ENCODE data around the gene AUTS2.
A peak's percentile ranks its signal among the peaks of the same experiment; 100 is the strongest.

Gene AUTS2

DNA sequence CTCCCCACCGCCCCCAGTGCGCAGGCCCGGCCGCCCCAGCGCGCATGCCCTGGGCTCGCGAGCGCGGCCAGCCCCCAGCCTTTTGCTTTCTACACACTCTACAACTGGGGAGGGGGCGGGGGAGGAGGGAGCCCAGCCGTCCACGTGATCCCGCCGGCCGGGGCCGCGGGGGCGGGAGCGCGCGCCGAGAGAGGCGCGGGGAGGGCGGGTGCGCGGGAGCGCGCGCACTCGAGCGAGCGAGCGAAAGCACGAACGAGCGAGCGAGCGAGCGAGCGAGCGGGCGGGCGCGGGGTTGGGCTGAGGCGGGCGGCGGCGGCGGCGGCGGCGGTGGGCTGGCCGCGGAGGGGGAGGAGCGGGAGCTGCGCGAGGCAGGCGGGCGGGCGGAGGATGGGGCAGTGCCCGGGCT lies at the start of gene AUTS2:
Gene AUTS2, plus strand, starts transcription at position 395 of the 406 bp plus-strand sequence. CDS start 1,179 bp downstream, outside the sequence.
- peak in 1 of 2 donors; percentile 27 for DNase-seq (ENCODE audit: low read depth in 1 of 2, low spot score in 1 of 2)

DNA sequence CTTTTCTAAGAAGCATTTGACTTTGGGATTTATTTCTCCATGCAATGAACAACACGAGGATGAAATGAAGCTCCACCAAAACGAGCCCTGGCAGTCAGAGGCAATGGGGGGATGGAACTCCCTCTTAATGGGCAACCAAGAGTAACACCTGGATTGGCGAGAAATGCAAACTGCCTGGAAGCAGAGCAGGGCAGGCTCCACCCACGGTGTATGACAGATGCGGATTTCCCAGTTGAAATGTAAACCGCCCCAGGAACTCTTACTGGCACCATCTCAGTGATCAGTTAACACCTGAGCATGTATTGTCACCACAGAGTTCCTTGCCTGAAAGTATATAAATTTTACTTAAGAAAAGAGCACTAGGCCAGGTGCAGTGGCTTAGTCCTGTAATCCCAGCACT lies 47.3 kb upstream of the AUTS2 start:
- no peak for DNase-seq (ENCODE audit: low read depth in 1 of 2, low spot score in 1 of 2)

DNA sequence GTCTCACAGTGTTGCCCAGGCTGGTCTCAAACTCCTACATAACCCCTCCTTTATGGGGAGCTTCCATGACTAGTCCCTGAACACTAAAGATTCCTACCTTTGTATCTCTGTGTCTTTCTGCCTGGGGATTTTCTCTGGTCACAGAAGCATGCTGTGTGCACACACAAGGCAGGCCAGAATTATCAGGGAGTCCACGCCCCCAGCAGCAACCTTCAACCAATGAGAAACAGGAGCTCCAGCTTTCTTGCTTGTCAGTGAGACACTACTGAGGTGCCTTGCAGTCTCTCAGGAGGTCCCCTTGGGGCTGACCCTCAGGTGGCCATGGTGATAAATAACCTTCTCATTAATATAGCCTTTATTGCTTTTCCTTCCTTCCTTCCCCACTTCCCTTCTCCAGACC lies 45.1 kb upstream of the AUTS2 start:
- DNase-seq (ENCODE audit: low read depth in 1 of 2, low spot score in 1 of 2) = no peak

DNA sequence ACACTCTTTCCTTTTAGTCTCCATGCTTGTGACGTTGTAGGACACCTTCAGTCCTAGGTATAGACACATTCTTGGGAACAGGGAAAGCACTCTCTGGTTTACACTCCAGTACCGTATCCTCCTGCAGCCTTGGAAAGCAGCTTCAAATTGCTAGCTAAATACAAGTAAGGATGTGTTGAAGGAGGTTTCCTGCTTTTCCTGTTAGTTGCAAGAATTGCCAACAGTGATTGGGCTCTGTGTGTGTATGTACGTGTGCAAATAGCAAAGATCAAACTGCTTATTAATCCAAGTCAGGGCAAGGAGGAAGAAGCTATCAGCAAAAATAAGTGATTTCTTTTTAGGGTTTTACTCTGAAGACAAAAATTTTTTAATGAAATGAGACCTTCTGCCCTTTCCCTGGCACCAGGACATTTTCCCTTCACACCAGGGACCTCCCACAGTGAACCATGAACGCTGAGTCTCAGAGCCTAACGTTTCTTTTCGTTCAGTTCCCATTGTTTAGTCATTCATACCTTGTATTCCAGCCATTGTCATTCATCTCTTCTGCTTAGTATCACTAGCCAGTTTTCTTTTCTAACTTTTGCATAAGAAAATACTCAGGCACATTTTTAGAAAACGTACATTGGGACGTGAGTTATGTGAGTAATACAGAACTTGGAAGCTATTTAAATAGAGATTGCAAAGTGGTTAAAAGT lies 36.9 kb upstream of the AUTS2 start:
- no peak for DNase-seq (ENCODE audit: low read depth in 1 of 2, low spot score in 1 of 2)

DNA sequence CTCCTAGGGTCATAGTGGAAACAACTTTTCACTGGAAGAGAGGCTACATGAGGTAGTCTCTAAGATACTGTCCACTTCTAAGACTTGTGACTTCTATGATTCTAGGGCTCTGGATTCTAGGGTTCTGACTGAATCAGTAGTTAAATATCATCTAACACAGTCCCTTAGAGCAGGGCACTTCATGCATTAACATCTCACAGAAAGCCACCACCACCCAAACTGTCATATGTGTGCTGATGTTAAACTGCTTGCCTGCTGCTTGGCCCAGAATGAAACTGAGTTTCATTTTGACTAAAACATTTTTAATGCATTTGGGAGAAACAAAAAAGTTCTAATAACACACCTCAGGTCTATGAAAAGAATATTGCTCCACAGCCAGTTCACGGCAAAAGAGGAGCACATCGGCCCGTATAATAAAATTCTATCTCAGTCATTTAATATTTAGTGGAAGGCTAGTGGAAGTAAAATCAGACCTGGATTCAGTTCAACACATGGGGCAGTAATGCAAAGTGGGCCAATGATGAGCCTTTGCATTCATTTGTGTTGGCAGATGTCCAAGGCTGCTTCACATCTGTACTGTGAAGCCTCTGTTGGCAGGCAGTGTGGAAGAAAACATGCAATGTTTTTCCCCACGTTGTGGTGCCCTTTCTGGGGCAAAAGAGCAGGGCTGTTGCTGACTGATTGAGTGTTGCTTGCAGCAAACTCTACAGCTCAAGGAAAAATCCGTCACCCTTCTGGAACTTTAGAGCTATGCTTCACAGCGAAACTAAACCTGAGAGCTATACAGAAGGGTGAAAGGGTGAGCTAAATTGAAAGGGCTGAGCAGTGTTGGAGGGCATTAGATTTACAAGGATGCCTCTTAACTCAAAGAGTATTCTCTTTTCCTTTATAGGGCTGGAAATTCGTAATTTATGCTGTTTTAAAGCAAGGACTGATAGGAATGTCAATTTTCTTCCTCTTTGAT lies 33.5 kb upstream of the AUTS2 start:
- no peak for DNase-seq (ENCODE audit: low read depth in 1 of 2, low spot score in 1 of 2)

DNA sequence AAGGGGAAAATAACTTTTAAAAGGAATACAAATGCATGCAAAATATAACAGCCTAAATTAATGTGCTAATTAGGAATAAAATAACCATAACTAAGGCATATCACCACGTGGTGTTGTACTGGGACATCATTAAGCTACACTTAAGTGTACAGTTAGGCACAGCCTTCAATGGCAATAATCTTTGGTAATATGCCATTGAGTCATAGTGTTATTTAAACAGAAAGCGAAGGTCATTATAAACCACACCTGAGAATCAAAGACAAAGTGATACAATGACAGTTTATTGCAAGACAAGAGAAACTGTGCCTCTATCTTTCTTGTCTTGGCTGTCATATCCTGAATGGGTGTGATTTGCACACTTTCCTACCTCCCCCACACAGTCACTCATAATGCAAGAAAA lies 30.5 kb upstream of the AUTS2 start:
- no peak for DNase-seq (ENCODE audit: low read depth in 1 of 2, low spot score in 1 of 2)

DNA sequence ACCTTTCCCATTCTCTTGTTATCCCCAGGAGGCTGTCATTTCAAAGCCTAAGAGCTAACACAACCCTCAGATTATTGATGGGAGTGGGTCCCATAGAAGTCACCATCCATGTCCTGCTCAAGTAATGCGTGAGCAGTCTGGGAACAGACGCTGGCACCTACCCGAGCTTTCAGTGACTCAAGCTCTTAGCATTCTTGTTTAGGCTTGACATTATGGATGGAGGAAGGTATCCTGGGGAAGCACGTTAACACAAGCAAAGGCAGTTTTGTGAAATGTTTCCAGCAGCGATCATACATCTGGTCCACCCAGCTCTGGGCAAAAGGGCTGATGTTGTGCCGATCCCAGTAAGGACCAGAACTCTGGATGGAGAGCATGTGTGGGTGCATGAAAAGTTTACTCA lies 30.0 kb upstream of the AUTS2 start:
- DNase-seq (ENCODE audit: low read depth in 1 of 2, low spot score in 1 of 2) = no peak

DNA sequence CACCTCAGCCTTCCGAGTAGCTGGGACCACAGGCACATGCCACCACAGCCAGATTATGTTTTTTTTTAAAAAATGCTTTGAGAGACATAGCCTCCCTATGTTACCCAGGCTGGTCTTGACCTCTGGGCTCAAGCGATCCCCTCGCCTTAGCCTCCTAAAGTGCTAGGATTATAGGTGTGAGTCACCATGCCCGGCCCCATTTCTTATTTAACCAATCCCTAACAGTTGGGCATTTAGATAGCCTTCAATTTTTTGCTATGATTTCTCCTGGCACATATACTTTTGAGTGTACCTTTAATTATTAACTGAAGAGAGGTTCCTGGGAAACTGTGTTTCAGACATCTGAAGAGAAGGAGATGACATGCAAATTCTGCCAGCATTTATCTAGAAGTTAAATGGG lies 22.6 kb upstream of the AUTS2 start:
- no peak for DNase-seq (ENCODE audit: low read depth in 1 of 2, low spot score in 1 of 2)

DNA sequence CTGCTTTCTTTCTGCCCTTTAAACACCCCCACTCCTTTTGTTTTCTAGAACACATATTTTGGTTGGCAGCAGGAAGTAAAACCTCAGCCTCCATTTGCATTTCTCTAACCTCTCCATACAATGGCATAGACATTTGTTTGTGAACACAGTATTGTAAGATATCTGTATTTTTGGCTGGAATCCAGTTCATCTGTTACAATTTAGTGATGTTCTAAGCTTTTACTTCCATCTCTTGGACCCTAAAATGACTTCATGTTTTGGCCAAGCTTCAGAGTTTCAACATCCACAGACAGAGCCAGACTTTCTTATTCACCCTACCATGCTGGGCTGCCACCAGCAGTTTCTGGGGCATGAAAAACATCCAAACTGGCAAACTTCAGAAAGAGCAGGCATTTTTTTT lies 21.1 kb upstream of the AUTS2 start:
- DNase-seq (ENCODE audit: low read depth in 1 of 2, low spot score in 1 of 2) = no peak

DNA sequence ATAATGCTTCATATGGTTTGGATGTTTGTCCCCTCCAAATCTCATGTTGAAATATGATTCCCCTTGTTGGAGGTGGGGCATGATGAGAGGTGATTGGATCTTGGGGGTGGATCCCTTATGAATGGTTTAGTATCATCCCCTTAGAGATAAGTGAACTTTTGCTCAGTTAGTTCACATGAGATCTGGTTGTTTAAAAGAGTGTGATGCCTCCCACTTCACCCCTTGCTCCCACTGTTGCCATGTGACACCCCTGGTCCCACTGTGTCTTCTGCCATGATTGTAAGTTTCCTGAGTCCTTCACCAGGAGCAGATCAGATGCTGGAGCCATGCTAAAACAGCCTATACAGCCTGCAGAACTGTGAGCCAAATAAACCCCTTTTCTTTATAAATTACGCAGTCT lies 13.1 kb upstream of the AUTS2 start:
- no peak for DNase-seq (ENCODE audit: low read depth in 1 of 2, low spot score in 1 of 2)

DNA sequence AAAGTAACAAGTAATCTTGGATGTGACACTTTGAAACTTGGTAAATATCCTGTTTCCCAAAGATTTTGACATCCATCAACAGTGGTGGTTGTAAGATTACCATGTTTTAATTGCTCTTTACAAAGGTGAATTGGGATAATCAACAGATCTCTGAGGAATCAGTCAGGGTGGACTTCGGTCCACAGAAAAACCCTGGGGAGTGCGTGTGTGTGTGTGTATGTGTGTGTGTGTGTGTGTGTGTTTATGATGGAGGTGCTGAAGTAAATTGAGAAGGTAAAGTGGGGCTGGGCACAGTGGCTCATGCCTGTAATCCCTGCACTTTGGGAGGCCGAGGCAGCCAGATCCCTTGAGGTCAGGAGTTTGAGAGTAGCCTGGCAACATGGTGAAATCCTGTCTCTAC lies 12.0 kb upstream of the AUTS2 start:
- no peak for DNase-seq (ENCODE audit: low read depth in 1 of 2, low spot score in 1 of 2)

DNA sequence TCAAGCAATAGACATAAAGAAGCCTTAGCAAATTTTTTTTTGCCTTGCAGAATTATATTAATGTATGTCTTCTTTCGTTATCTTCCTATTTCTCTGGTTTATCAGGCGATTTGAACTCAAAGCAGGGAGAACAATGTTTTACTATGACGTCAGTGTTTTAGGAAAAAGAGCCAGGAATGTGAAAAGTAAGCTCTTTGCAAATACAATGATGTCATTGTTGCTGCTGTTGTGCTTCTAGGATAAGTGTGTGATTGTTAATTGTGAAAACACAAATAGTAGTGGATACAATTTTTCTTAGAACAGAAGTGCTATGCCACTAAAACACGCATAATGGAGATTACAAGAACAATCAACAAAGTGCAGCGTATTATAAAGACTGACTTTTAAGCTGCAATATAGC lies 9.5 kb upstream of the AUTS2 start:
- DNase-seq (ENCODE audit: low read depth in 1 of 2, low spot score in 1 of 2) = no peak

DNA sequence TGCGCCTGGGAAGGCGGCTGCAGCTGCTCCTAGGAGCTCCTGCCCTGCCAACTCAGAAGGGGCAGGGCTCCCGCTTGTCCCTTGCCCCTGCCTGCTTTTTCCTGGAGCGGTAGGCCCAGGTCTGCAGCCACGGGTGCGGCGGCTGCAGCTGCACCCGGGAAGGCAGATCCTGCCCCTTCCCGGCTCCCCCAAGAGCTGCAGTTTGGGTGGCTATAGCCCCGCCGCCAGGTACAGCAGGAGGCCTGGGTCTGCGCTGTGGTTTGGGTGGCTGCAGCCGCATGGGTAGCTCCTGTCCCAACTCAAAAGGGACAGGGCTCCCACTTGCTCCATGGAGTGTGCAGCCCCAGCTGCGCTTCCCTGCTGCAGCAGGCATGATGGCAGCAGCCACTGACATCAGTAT lies 6.5 kb upstream of the AUTS2 start:
- DNase-seq (ENCODE audit: low read depth in 1 of 2, low spot score in 1 of 2) = no peak

DNA sequence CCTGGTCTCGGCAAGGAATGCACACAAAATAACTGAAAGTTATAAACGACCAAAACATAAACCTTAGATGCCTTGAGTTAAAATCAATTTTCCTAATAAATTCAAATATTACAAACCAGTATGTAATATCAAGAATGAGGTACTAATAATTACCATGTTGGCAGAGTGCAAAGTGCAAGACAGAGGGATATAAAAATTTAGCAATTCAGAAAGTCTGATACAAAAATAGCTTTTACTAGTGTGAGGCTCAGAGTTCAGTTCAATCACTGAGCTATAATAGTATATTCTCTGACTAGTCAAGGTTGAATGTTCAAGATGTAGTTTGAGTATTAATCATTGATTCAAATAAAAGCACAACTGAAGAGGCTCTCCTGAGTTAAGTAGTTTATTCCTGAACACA lies 4.8 kb upstream of the AUTS2 start:
- DNase-seq (ENCODE audit: low read depth in 1 of 2, low spot score in 1 of 2) = no peak

DNA sequence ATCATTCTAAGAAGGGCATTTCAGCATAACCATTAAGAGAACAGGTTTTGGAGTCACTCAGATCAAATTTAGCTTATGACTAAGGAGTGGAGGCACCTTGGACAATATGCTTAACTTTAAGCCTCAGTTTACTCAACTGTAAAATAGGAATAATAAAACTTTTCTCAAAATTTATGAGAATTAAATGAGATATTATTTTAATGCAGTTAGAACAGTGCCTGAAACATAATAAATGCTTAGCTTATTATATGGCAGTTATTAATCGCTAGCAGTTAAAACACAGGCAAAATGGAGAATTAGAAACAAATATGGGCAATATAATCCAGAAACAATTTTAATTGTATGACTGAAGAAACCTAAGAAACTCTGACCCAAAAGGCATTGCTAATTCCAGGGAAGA lies 2.9 kb upstream of the AUTS2 start:
- no peak for DNase-seq (ENCODE audit: low read depth in 1 of 2, low spot score in 1 of 2)

DNA sequence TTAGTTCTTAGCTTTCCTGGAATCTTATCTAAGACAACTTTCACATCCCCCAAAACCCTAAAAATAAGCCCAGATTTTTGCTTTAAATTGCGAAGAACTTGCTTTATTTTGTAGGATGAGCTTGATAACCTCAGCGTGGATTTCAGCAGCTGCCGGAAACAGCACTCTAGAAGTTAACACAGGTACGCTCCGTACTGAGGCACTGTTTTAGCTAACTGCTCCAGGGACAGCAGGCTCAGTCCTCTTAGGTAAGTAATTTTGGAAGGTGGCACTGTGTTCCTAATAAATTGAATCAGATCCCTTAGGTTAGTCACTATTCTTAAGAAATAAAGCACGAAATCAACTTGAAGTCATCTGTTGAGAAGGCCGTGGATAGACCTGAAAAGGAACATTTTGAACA lies 2.2 kb upstream of the AUTS2 start:
- DNase-seq (ENCODE audit: low read depth in 1 of 2, low spot score in 1 of 2) = no peak

DNA sequence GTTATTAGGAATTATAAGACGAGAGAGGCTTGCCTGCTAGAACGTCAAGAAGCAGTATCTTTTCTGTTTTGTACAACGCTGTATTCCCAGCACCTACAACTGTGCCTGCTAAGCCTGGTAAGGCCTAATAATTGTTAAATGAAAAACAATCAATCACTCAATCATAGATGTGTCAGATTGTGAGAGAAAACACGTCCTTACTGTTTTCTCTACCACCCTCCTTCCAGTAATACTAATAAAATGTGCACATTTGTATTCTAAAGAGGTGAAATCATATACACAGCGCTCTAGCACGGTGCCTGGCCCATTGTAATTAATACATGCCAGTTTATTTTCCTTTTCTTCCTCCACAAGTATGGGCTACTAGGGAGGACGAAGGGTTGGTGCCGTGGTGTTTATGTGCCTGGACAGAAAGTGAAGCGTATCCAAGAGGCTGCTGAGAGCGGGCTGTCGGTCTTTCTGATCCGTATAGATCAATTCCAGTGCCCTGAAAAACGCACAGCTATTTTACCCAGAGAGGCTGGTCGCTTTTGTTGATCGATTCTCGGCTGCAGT lies 1.5 kb upstream of the AUTS2 start:
- DNase-seq (ENCODE audit: low read depth in 1 of 2, low spot score in 1 of 2) = no peak

DNA sequence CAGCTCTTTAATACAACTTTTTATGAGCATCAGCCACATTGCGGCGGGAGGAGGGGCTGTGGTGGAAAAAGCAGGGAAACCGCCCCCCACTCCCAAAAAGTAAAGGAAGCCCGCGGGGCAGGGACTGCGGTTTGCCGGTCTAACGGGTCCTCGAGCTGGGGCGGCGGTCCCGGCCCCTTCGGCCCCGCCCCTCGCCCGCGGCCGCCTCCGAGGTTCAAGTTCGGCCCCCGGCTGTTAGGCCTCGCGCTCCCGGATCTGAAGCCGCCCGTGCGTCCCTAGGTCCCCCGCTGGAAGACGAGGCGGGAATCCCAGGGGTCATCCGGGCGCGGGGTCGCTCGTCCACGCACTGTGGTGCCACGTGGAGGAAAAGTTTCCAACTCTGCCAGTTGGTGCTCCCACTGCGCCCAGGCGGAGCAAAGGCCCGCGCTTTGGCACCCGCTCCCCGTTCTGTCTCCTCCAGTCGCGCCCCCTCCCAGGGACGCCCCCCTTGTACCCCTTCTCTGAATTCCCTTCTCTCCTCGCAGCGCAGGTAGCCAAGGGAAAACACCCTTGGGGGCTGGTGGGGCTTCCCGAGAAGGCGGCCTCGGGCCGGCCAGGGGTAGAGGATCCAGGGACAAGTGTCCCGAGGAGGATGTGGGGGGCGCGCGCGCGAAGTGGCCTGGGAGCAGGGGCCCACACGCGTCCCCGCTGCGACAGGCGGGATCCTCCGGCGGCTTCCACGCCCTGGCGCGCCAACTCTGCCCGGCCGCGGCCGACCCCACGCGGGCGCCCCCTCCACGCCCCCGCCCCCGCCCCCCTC lies 798 bp upstream of the AUTS2 start:
- no peak for DNase-seq (ENCODE audit: low read depth in 1 of 2, low spot score in 1 of 2)

DNA sequence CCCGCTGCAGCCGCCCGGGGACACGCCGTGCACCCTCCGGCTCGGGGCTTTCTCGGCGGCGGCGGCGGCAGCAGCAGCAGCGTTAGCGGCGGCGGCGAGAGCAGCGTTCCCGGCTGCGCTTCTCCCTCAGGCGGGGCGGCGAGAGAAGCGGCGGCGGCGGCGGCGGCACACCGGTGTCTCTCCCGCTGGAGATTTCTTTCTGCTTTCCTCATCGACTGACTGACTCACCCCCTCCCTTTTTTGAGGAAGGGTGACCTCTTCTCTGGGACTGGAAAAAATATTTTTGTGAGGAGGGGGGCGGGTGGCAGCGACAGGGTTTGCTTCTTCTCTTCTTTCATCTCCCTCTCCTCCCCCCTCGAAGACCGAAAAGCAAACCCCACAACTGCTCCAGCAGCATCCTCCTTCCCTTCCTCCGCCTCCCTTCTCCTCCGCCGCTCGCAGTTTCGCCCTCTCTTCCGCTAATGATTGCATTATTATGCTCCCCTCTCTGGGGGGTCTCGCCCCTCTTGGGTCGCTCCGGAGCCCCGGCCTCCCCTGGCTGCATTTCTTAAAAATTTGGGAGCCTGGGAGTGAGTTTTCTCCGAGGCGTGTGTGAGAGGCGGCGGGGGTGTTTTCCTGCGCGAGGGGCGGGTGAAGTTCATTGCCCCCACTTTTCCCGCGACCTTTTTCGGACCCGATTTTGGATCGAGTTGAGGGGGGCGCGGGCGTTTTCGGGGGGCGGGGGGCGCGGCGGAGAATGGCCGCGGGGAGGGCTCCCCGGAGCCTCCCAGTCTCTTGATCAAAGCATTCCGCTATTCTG lies 411 bp downstream of the AUTS2 start:
- DNase-seq (ENCODE audit: low read depth in 1 of 2, low spot score in 1 of 2) = no peak

DNA sequence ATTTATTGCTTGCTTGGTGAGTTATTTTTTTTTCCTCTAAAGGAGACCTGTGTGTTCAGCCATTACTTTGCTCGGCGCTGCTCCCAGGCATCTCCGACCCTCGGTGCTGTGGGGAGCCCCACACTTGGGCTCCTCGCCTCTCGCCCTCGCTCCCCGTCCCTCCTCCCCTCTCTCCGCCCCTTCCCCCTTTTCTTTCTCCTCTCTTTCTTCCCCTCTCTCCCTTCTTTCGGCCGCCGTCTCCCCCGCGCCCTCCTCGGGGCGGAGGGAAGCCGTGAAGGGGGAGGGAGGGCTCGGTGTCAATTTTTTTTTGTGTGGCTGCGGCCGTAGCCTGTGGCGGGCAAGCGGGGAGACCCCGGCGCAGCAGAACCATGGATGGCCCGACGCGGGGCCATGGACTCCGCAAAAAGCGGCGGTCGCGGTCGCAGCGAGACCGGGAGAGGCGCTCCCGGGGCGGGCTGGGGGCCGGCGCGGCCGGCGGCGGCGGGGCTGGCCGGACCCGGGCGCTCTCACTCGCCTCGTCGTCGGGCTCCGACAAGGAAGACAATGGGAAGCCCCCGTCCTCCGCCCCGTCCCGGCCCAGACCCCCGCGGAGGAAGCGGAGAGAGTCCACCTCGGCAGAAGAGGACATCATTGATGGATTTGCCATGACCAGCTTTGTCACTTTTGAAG lies 1.1 kb downstream of the AUTS2 start:
- no peak for DNase-seq (ENCODE audit: low read depth in 1 of 2, low spot score in 1 of 2)
